ENCODE data around the gene SLC22A23.

GRCh38 chr6:3309391-3310050 is 147.3 kb downstream of the SLC22A23 start:
- TF ChIP-seq CTCF (IDR thresholded peaks at IDR 0.05) (no peak), POLR2A (IDR thresholded peaks at IDR 0.05) (no peak), EP300 (IDR thresholded peaks at IDR 0.05) (no peak)
